Endothelial cell of umbilical vein (primary cell): Measurements from ENCODE around the gene WRNIP1. TPM values are rescaled to one million over a fixed set of nuclear protein-coding genes. Genes with fewer than 3 reads are reported as not detected.

Source experiments
- BruUV-seq: library from RNA; stranded (reverse); fragments of 400-500 nt; replicated peaks from 2 replicates; lab custom pipeline; 2021; lab: Mats Ljungman, UMichigan
- CTCF ChIA-PET: fragments of 300-600, 350-600 bp; sonication (Branson Sonifier 250); formaldehyde crosslinking; loops from one replicate; lab custom pipeline; 2021; ENCODE audit warnings: antibody characterized with exemption, inconsistent platforms; lab: Charles Lee
- POLR2A ChIA-PET: fragments of 300-600, 350-600 bp; sonication (Branson Sonifier 250); formaldehyde crosslinking; loops from one replicate; lab custom pipeline; 2021; ENCODE audit warnings: antibody characterized with exemption, inconsistent platforms; lab: Charles Lee
- DNase-seq: peaks from one replicate; pipeline ENCODE4 v3.0.0-alpha.2; 2011; ENCODE audit warnings: low read depth, low spot score
- FAIRE-seq: peaks from 2 replicates; lab custom pipeline; 2011; peaks lifted over from hg19 to GRCh38; lab: Jason Lieb, UNC
- H2AFZ ChIP-seq: 2 replicates; pipeline ENCODE4 v1.6.0; 2012; ENCODE audit warnings: low read depth, low read length, control low read depth, inconsistent platforms
- H3K27ac ChIP-seq: 2 replicates; pipeline ENCODE4 v1.5.1; 2011; ENCODE audit warnings: low read depth, mild to moderate bottlenecking, control low read depth, low read length, moderate library complexity; ENCODE audit not compliant: insufficient read depth
- H3K27me3 ChIP-seq, 2 experiments: 2 replicates each; pipeline versions ENCODE4 v1.6.0 to v1.6.1; 2011; ENCODE audit warnings: low read length in 2 of 2, mixed read lengths in 1 of 2; ENCODE audit not compliant: control insufficient read depth in 2 of 2, insufficient read depth in 2 of 2
- H3K36me3 ChIP-seq, 2 experiments: 2 replicates in 1 of 2; 3 replicates in 1 of 2; pipeline ENCODE4 v1.5.1; 2011; ENCODE audit warnings: low read length in 2 of 2, mild to moderate bottlenecking in 1 of 2, moderate library complexity in 1 of 2; ENCODE audit not compliant: control insufficient read depth in 2 of 2, insufficient read depth in 2 of 2; ENCODE audit errors: extremely low read depth in 1 of 2
- H3K4me1 ChIP-seq: 3 replicates; pipeline ENCODE4 v1.5.1; 2011; ENCODE audit warnings: mild to moderate bottlenecking, low read length; ENCODE audit not compliant: control insufficient read depth, insufficient read depth; ENCODE audit errors: extremely low read depth
- H3K4me2 ChIP-seq: 2 replicates; pipeline ENCODE4 v1.6.1; 2011; ENCODE audit warnings: low read length, control low read depth, mixed read lengths; ENCODE audit not compliant: insufficient read depth
- H3K4me3 ChIP-seq, 3 experiments: fragments of 200-600 bp in 1 of 3; sonication (generic), shearing (Covaris generic) in 1 of 3; replicated peaks in 1 of 3; 2 replicates each; pipeline ENCODE4 v1.5.1; 2011 to 2016; ENCODE audit warnings: control low read depth in 3 of 3, low read length in 3 of 3, mild to moderate bottlenecking in 2 of 3, inconsistent platforms in 1 of 3, low read depth in 1 of 3, moderate library complexity in 1 of 3; ENCODE audit not compliant: insufficient read depth in 1 of 3
- H3K79me2 ChIP-seq: 2 replicates; pipeline ENCODE4 v1.6.0; 2012; ENCODE audit warnings: low read length, inconsistent platforms; ENCODE audit not compliant: control insufficient read depth, insufficient read depth
- H3K9ac ChIP-seq: replicated peaks from 2 replicates; pipeline ENCODE3; 2011; ENCODE audit warnings: low read length, control low read depth; ENCODE audit not compliant: insufficient read depth; ENCODE audit errors: extremely low read depth
- H3K9me1 ChIP-seq: replicated peaks from 3 replicates; pipeline ENCODE4 v1.6.0; 2011; ENCODE audit warnings: mild to moderate bottlenecking, low read length; ENCODE audit not compliant: control insufficient read depth, insufficient read depth; ENCODE audit errors: extremely low read depth
- H3K9me3 ChIP-seq: replicated peaks from 2 replicates; pipeline ENCODE4 v1.5.1; 2012; ENCODE audit warnings: low read length, inconsistent platforms; ENCODE audit not compliant: control insufficient read depth, insufficient read depth
- H4K20me1 ChIP-seq: replicated peaks from 2 replicates; pipeline ENCODE3; 2011; ENCODE audit warnings: mild to moderate bottlenecking, low read length; ENCODE audit not compliant: control insufficient read depth, insufficient read depth; ENCODE audit errors: extremely low read depth
- EZH2 ChIP-seq: IDR thresholded peaks from 2 replicates; pipeline ENCODE4 v1.6.1; 2012; ENCODE audit warnings: borderline replicate concordance, low read depth, mild to moderate bottlenecking, moderate library complexity, low read length, inconsistent platforms; ENCODE audit not compliant: severe bottlenecking
- FOS ChIP-seq: IDR thresholded peaks from 2 replicates; pipeline ENCODE4 v1.6.1; 2011; ENCODE audit warnings: mild to moderate bottlenecking, low read length, moderate library complexity, borderline replicate concordance; ENCODE audit not compliant: insufficient read depth
- GATA2 ChIP-seq: IDR thresholded peaks from 2 replicates; pipeline ENCODE4 v1.7.0; 2011; ENCODE audit warnings: low read depth, mild to moderate bottlenecking, moderate library complexity, mixed read lengths, low read length; ENCODE audit not compliant: insufficient read length, insufficient read depth
- JUN ChIP-seq: IDR thresholded peaks from 2 replicates; pipeline ENCODE4 v1.6.1; 2011; ENCODE audit warnings: borderline replicate concordance, low read depth; ENCODE audit not compliant: insufficient read length, insufficient read depth
- MYC ChIP-seq: IDR thresholded peaks from one replicate; pipeline ENCODE4 v1.6.1; 2011; ENCODE audit warnings: mild to moderate bottlenecking, low read depth, low read length
- POLR2A ChIP-seq: IDR thresholded peaks from 2 replicates; pipeline ENCODE4 v1.6.1; 2012; ENCODE audit warnings: low read depth, mild to moderate bottlenecking, control low read depth, low read length
- POLR2AphosphoS5 ChIP-seq: IDR thresholded peaks from 2 replicates; pipeline ENCODE4 v1.6.1; 2012; ENCODE audit warnings: low read depth, mild to moderate bottlenecking, control low read depth, low read length, moderate library complexity; ENCODE audit not compliant: insufficient read depth
- dilution Hi-C: fragments of 300-500 bp; cut with MboI; formaldehyde crosslinking; loops from one replicate; pipeline ENCODE4 v1.15.0; 2019; ENCODE audit warnings: low sequenced_read_pairs; ENCODE audit not compliant: extremely low pct_ligation_motif_present
- intact Hi-C: fragments of 100-400 bp; cut with micrococcal nuclease; formaldehyde crosslinking; loops from one replicate; pipeline ENCODE4 v1.10.0; 2022
- polyA plus RNA-seq, 4 experiments: library from polyadenylated mRNA; depleted of rRNA in 3 of 4; stranded (reverse) in 3 of 4; unstranded in 1 of 4; fragments of >200 nt; gene quantifications; 2 replicates each; pipeline versions ENCODE4 v1.2.1 to v1.2.3, GENCODE V29; 2011 to 2012; ENCODE audit warnings: missing spikeins in 1 of 4
- total RNA-seq: library from RNA; stranded (reverse); gene quantifications from 2 replicates; pipeline ENCODE4 v1.2.3, GENCODE V29; 2021
- TF ChIP-seq, protein P1 (sequence below), 2 donors: IDR thresholded peaks; 1 replicate in 1 of 2; 2 replicates in 1 of 2; pipeline ENCODE4 v1.5.1; 2011; ENCODE audit warnings: low read length in 2 of 2, mild to moderate bottlenecking in 2 of 2, moderate library complexity in 2 of 2, control low read depth in 1 of 2, inconsistent platforms in 1 of 2, low read depth in 1 of 2; ENCODE audit not compliant: insufficient read depth in 1 of 2; ENCODE audit errors: extremely low read depth in 1 of 2
- TF ChIP-seq, protein P2 (sequence below): IDR thresholded peaks from 2 replicates; pipeline ENCODE4 v1.6.1; 2011; ENCODE audit not compliant: insufficient read depth, insufficient read length

WRNIP1 gene
- total and polyA plus RNA-seq, 2 donors (not counting 3 experiments of a cell fraction or from before 2014, with no cell fraction given): 50.1 to 68.9 TPM

DNA sequence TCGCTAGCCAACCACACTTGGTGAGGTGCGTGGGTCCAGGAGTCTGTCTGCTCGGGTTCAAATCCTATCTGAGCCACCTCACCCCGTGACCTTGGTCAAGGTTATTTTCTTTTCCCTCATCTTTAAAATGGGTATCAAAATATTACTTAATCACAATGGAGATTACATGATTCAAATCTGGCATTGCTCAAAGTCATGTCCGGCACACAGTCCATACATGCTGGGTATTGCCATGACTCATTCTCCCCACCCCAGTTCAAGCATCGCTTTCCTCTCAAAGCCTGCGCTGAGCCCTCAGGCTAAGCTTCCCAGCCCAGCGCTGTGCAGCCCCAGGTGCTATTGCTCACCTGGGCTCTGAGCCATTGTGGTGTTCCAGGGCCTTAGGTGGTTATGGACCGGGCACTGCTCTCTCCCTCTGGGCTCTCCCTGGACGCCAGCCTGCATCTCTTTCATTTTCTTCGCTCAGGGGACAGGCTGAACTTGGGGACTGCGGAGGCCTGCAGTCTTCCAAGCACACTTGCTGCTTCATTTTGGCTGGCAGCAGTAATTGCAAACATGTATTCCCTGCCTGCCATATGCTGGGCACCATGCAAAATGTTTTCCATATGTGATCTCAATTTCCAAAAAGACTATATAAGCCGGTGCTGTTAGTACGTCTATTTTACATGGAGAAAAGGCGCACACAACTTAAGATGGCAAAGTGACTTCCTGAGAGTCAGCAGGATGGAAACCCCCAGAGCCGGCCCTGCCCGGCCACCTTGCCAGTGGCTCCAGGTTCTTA, 27.3 kb downstream of the WRNIP1 start:
- no peak overlapping the region for H3K9ac ChIP-seq
- H3K4me1 ChIP-seq: peaks cover 5% of the 10 kb centered on the region
- H3K4me2 ChIP-seq: no peak overlapping the region
- peak; percentile 48 for TF ChIP-seq FOS
- TF ChIP-seq EZH2: no peak
- peak; percentile 31 for TF ChIP-seq JUN
- no peaks in the 10 kb centered on the region for H3K9me3 ChIP-seq
- BruUV-seq: no TSS peak
- ChIA-PET CTCF (interaction anchor here (0.8 to 4.4 kb wide), 16 partner anchors 8 to 197 kb away, joined by 3 to 262 read pairs (median 13); partner anchors contain the start of gene SERPINB1), POLR2A (interaction anchor here (2.2 kb wide), 1 partner anchor 26 kb away, joined by 6 read pairs; no protein-coding TSS in a partner anchor)
- H2AFZ ChIP-seq: no peak overlapping the region
- H3K4me3 ChIP-seq: no peak overlapping the region
- no peak overlapping the region for H3K27ac ChIP-seq
- dilution Hi-C loops (no loop called here), intact Hi-C loops (no loop called here)
- no peaks in the 10 kb centered on the region for H4K20me1 ChIP-seq
- DNase-seq (peak; percentile 49), FAIRE-seq (no peak)
- H3K79me2 ChIP-seq: peaks cover 4% of the 10 kb centered on the region
- peaks cover 0 to 5% of the 10 kb centered on the region in 2 experiments for H3K36me3 ChIP-seq
- H3K27me3 ChIP-seq: no peaks in the 10 kb centered on the region
- H3K9me1 ChIP-seq: no peaks in the 10 kb centered on the region

DNA sequence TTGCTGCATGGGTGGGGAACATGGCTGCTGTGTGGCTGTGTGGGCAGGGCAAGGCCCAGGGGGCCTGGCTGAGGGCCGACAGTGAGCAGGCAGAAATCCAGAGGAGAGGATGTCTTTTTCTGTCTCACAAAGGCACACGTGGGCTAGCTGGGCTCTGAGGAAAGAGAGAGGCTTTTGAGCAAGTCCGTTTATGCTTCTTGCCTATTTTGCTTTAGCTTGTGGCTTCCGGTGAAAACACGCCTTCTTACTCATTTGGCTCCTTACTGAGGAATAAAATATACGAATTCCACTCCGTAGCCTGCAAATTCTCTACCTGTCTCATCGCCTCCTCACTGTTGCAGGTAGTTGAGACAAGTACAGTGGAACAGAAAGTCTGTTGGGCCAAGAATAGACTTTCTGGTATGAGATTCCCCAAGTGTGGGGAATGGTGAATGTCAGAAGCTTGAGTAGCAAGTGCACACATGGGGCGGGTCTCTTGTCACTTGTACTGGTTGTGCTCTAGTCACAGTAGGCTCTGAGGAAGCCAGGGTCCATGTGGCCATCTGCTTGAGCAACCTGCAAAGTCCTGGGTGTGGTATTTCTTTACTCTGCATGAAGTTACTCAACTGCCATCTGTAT, 28.4 kb downstream of the WRNIP1 start:
- Histone ChIP-seq H3K4me3 (no peak overlapping the region), H3K27me3 (no peaks in the 10 kb centered on the region), H3K4me2 (no peak overlapping the region), H3K9ac (no peak overlapping the region), H3K9me3 (no peaks in the 10 kb centered on the region), H3K79me2 (no peaks in the 10 kb centered on the region), H4K20me1 (no peaks in the 10 kb centered on the region), H3K4me1 (peaks cover 5% of the 10 kb centered on the region), H2AFZ (no peak overlapping the region), H3K27ac (no peak overlapping the region), H3K36me3 (no peaks in the 10 kb centered on the region), H3K9me1 (no peaks in the 10 kb centered on the region)
- ChIA-PET POLR2A (no interaction called here), CTCF (interaction anchor here (0.8 to 2.2 kb wide), 6 partner anchors 10 to 159 kb away, joined by 3 to 8 read pairs (median 4); partner anchors contain the start of gene SERPINB1)
- FAIRE-seq (no peak), DNase-seq (no peak)
- no TSS peak for BruUV-seq
- TF ChIP-seq FOS: no peak
- no peak for TF ChIP-seq POLR2A
- no peak for TF ChIP-seq POLR2AphosphoS5
- TF ChIP-seq JUN: no peak
- no peak for TF ChIP-seq EZH2
- TF ChIP-seq, protein P1, sequence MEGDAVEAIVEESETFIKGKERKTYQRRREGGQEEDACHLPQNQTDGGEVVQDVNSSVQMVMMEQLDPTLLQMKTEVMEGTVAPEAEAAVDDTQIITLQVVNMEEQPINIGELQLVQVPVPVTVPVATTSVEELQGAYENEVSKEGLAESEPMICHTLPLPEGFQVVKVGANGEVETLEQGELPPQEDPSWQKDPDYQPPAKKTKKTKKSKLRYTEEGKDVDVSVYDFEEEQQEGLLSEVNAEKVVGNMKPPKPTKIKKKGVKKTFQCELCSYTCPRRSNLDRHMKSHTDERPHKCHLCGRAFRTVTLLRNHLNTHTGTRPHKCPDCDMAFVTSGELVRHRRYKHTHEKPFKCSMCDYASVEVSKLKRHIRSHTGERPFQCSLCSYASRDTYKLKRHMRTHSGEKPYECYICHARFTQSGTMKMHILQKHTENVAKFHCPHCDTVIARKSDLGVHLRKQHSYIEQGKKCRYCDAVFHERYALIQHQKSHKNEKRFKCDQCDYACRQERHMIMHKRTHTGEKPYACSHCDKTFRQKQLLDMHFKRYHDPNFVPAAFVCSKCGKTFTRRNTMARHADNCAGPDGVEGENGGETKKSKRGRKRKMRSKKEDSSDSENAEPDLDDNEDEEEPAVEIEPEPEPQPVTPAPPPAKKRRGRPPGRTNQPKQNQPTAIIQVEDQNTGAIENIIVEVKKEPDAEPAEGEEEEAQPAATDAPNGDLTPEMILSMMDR (IDR thresholded peaks at IDR 0.05; ENCODE audit: extremely low read depth in 1 of 2, insufficient read depth in 1 of 2, low read depth in 1 of 2, low read length in 2 of 2): no peak
- no peak for TF ChIP-seq GATA2
- TF ChIP-seq, protein P2, sequence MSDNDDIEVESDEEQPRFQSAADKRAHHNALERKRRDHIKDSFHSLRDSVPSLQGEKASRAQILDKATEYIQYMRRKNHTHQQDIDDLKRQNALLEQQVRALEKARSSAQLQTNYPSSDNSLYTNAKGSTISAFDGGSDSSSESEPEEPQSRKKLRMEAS: no peak
- TF ChIP-seq MYC: no peak
- dilution Hi-C loops (no loop called here), intact Hi-C loops (no loop called here)
